K562 (cell line): ENCODE measurements around the gene MAD1L1. TPM values are rescaled to one million over a fixed set of nuclear protein-coding genes. Genes with fewer than 3 reads are reported as not detected.

ENCODE experiments used
- ATAC-seq: fragments of 200-7000 bp; cut with Tn5 transposase; 3 replicates; pipeline ENCODE4 v1.9.1; 2020; ENCODE audit warnings: moderate library complexity
- BruUV-seq: library from RNA; stranded (reverse); fragments of 400-500 nt; replicated peaks from 2 replicates; lab custom pipeline; 2021; lab: Mats Ljungman, UMichigan
- CTCF ChIA-PET: fragments of 300-600 bp; formaldehyde crosslinking; extraction: SDS; loops from one replicate; lab custom pipeline; 2021; ENCODE audit warnings: low intra/inter-chr PET ratio; lab: Yijun Ruan, JAX
- POLR2A ChIA-PET: fragments of 300-600, 350-650 bp; sonication (Branson Sonifier 250); formaldehyde crosslinking; extraction: SDS; loops from one replicate; lab custom pipeline; 2021; ENCODE audit warnings: antibody characterized with exemption, inconsistent platforms; lab: Yijun Ruan, JAX
- DNase-seq, 4 experiments: peaks; one replicate each; pipeline versions ENCODE4 v3.0.0 to v3.0.0-alpha.2; 2011 to 2018; ENCODE audit warnings: low spot score in 3 of 4, mixed read lengths in 3 of 4; ENCODE audit errors: extremely low read depth in 1 of 4
- FAIRE-seq: peaks from 2 replicates; lab custom pipeline; 2011; peaks lifted over from hg19 to GRCh38; lab: Jason Lieb, UNC
- H2AFZ ChIP-seq: 2 replicates; pipeline ENCODE4 v1.6.0; 2011; ENCODE audit warnings: low read depth, low read length, control low read depth, inconsistent platforms
- H3K27ac ChIP-seq: fragments of 200-600 bp; 3 replicates; pipeline ENCODE4 v1.8.0; 2011; ENCODE audit warnings: low read depth, mild to moderate bottlenecking, control low read depth, inconsistent platforms, low read length, moderate library complexity, mixed read lengths; ENCODE audit errors: extremely low read depth
- H3K27me3 ChIP-seq, 2 experiments: fragments of 300-600 bp in 1 of 2; 2 replicates in 1 of 2; 3 replicates in 1 of 2; pipeline versions ENCODE4 v1.6.0 to v1.8.0; 2011; ENCODE audit warnings: inconsistent platforms in 2 of 2, low read length in 2 of 2, mild to moderate bottlenecking in 1 of 2, mixed read lengths in 1 of 2, moderate library complexity in 1 of 2; ENCODE audit not compliant: control insufficient read depth in 2 of 2, insufficient read depth in 2 of 2
- H3K36me3 ChIP-seq: fragments of 300-600 bp; 3 replicates; pipeline ENCODE4 v1.8.0; 2011; ENCODE audit warnings: mild to moderate bottlenecking, low read length, inconsistent platforms; ENCODE audit not compliant: control insufficient read depth, insufficient read depth
- H3K4me1 ChIP-seq, 2 experiments: fragments of 200-600 bp in 1 of 2; replicated peaks in 1 of 2; 2 replicates in 1 of 2; 3 replicates in 1 of 2; pipeline versions ENCODE4 v1.5.1 to v1.8.0; 2011; ENCODE audit warnings: inconsistent platforms in 2 of 2, low read length in 2 of 2, mild to moderate bottlenecking in 1 of 2, mixed read lengths in 1 of 2, moderate library complexity in 1 of 2; ENCODE audit not compliant: control insufficient read depth in 2 of 2, insufficient read depth in 2 of 2
- H3K4me2 ChIP-seq: 2 replicates; pipeline ENCODE4 v1.6.1; 2011; ENCODE audit warnings: low read length, control low read depth, inconsistent platforms, mixed read lengths; ENCODE audit not compliant: insufficient read depth
- H3K4me3 ChIP-seq: fragments of 200-600 bp; sonication (generic), shearing (Covaris generic); 2 replicates; pipeline ENCODE4 v1.5.1; 2016; ENCODE audit warnings: control low read depth, inconsistent platforms
- H3K79me2 ChIP-seq: fragments of 200-600 bp; 3 replicates; pipeline ENCODE4 v1.8.0; 2011; ENCODE audit warnings: low read length, inconsistent platforms; ENCODE audit not compliant: control insufficient read depth, insufficient read depth
- H3K9ac ChIP-seq, 2 experiments: 2 replicates each; pipeline versions ENCODE4 v1.6.0 to v1.6.1; 2011; ENCODE audit warnings: low read depth in 2 of 2, low read length in 2 of 2, control low read depth in 1 of 2, inconsistent platforms in 1 of 2, mild to moderate bottlenecking in 1 of 2, mixed read lengths in 1 of 2; ENCODE audit not compliant: insufficient read depth in 1 of 2
- H3K9me1 ChIP-seq: one replicate; pipeline ENCODE4 v1.6.0; 2011; ENCODE audit warnings: inconsistent platforms, mild to moderate bottlenecking, low read length, moderate library complexity; ENCODE audit not compliant: control insufficient read depth, insufficient read depth
- H3K9me3 ChIP-seq: replicated peaks from 2 replicates; pipeline ENCODE4 v1.5.1; 2011; ENCODE audit warnings: low read depth, low read length, inconsistent platforms; ENCODE audit not compliant: control insufficient read depth, insufficient read depth
- H4K20me1 ChIP-seq: replicated peaks from 2 replicates; pipeline ENCODE4 v1.6.1; 2011; ENCODE audit warnings: low read length, inconsistent platforms, mixed read lengths; ENCODE audit not compliant: control insufficient read depth, insufficient read depth
- POLR2G ChIP-seq: fragments of 200-400 bp; formaldehyde crosslinking; IDR thresholded peaks from 2 replicates; pipeline ENCODE4 v1.6.1; 2017; ENCODE audit warnings: low read depth, mild to moderate bottlenecking, antibody characterized with exemption, low read length, moderate library complexity
- RBM22 ChIP-seq: fragments of 200-400 bp; formaldehyde crosslinking; IDR thresholded peaks from 2 replicates; pipeline ENCODE4 v1.6.1; 2018; ENCODE audit warnings: low read length, low read depth; ENCODE audit not compliant: poor library complexity, severe bottlenecking
- SNRNP70 ChIP-seq: fragments of 200-400 bp; formaldehyde crosslinking; optimal IDR thresholded peaks from 2 replicates; pipeline ENCODE3; 2017; ENCODE audit warnings: low read depth, low read length
- ZBED1 ChIP-seq: IDR thresholded peaks from 2 replicates; pipeline ENCODE4 v1.6.1; 2014
- WGBS: fragments of 100-300 bp; shearing (Covaris generic); methylation state at CpG from one replicate; pipeline ENCODE4 v1.1.6; 2016; ENCODE audit warnings: low coverage, mixed read lengths; ENCODE audit not compliant: insufficient coverage; ENCODE audit errors: missing lambda C conversion rate; 5-methylcytosine and 5-hydroxymethylcytosine counted together
- in situ Hi-C: fragments of 300-500 bp; cut with MboI; formaldehyde crosslinking; loops from 4 replicates; pipeline ENCODE4 v1.15.0; 2018; ENCODE audit warnings: inconsistent platforms, mixed read lengths
- intact Hi-C: fragments of 100-400 bp; cut with micrococcal nuclease; formaldehyde crosslinking; loops from 2 replicates; pipeline ENCODE4 v1.14.2; 2022
- polyA plus RNA-seq, 8 experiments: library from polyadenylated mRNA; depleted of rRNA in 4 of 8; stranded (reverse) in 5 of 8; unstranded in 3 of 8; fragments of >200 nt; fragmentation: Nextera tagmentation in 2 of 8; fragmentation: Illumina TruSeq in 1 of 8; extraction: Ambion mirVana in 2 of 8; extraction: Trizol in 1 of 8; gene quantifications; 2 replicates each; pipeline versions ENCODE4 v1.2.1 to v1.2.3, GENCODE V29; 2011 to 2014; ENCODE audit warnings: inconsistent platforms in 1 of 8, missing spikeins in 1 of 8
- total RNA-seq, 7 experiments: library from RNA; depleted of rRNA in 6 of 7; stranded (reverse); fragments of >200 nt in 6 of 7; fragmentation: Illumina TruSeq in 2 of 7; extraction: Trizol in 2 of 7; gene quantifications; 2 replicates each; pipeline versions ENCODE4 v1.2.1 to v1.2.3, GENCODE V29; 2011 to 2021; ENCODE audit warnings: low replicate concordance in 1 of 7

The MAD1L1 gene
- total and polyA plus RNA-seq, 9 of the 15 experiments (the other 6 are each of a cell fraction or from before 2014, with no cell fraction given) = 1.7 to 89.7 (median 18.0) TPM

GRCh38 chr7:1845536-1846311 lies 387.0 kb downstream of the MAD1L1 start:
- Histone ChIP-seq H3K9me1 (no peaks in the 10 kb centered on the region), H3K27me3 (no peaks in the 10 kb centered on the region), H2AFZ (no peak overlapping the region), H3K4me1 (peaks cover 0 to 83% of the 10 kb centered on the region in 2 experiments; a peak in 2 of 5 replicates), H3K9ac (no peak overlapping the region; a peak in 1 of 4 replicates), H3K9me3 (no peaks in the 10 kb centered on the region), H3K4me3 (no peak overlapping the region), H3K36me3 (peaks cover 38% of the 10 kb centered on the region; the same call in 2 of the 3 replicates)
- DNase-seq (no peak), ATAC-seq (no peak)
- CTCF ChIA-PET = no interaction called here
- intact Hi-C loops = no loop called here
- TF ChIP-seq ZBED1 = no peak
- TF ChIP-seq RBM22 = peak; percentile 68
- TF ChIP-seq POLR2G = peak; percentile 56
- peak; percentile 21 for TF ChIP-seq SNRNP70
- TF ChIP-seq, all 486 proteins: peak for 3
- Histone ChIP-seq H3K79me2 (peaks cover 8% of the 10 kb centered on the region; the same call in 2 of the 3 replicates), H3K4me2 (no peak overlapping the region), H4K20me1 (0 out of 2 replicates have a peak, but pooled peaks cover 3% of the 10 kb centered on the region), H3K27ac (no peak overlapping the region)
- WGBS = 91% methylated on average over 17 of the region's 43 CpGs
- POLR2A ChIA-PET = interaction anchor here (0.5 to 1.3 kb wide), 3 partner anchors 8 to 316 kb away, joined by 3 to 5 read pairs (median 3); no protein-coding TSS in a partner anchor
- BruUV-seq = no TSS peak
- in situ Hi-C loops = no loop called here
- FAIRE-seq = no peak
